K562 (cell line): ENCODE data around the gene MPI. TPM values are rescaled to one million over a fixed set of nuclear protein-coding genes. Genes with fewer than 3 reads are reported as not detected.

ENCODE experiments used
- ATAC-seq: fragments of 200-7000 bp; cut with Tn5 transposase; 3 replicates; pipeline ENCODE4 v1.9.1; 2020; ENCODE audit warnings: moderate library complexity
- BruUV-seq: library from RNA; stranded (reverse); fragments of 400-500 nt; replicated peaks from 2 replicates; lab custom pipeline; 2021; lab: Mats Ljungman, UMichigan
- CTCF ChIA-PET: fragments of 300-600 bp; formaldehyde crosslinking; extraction: SDS; loops from one replicate; lab custom pipeline; 2021; ENCODE audit warnings: low intra/inter-chr PET ratio; lab: Yijun Ruan, JAX
- POLR2A ChIA-PET: fragments of 300-600, 350-650 bp; sonication (Branson Sonifier 250); formaldehyde crosslinking; extraction: SDS; loops from one replicate; lab custom pipeline; 2021; ENCODE audit warnings: antibody characterized with exemption, inconsistent platforms; lab: Yijun Ruan, JAX
- DNase-seq, 4 experiments: peaks; one replicate each; pipeline versions ENCODE4 v3.0.0 to v3.0.0-alpha.2; 2011 to 2018; ENCODE audit warnings: low spot score in 3 of 4, mixed read lengths in 3 of 4; ENCODE audit errors: extremely low read depth in 1 of 4
- FAIRE-seq: peaks from 2 replicates; lab custom pipeline; 2011; peaks lifted over from hg19 to GRCh38; lab: Jason Lieb, UNC
- H2AFZ ChIP-seq: 2 replicates; pipeline ENCODE4 v1.6.0; 2011; ENCODE audit warnings: low read depth, low read length, control low read depth, inconsistent platforms
- H3K27ac ChIP-seq: fragments of 200-600 bp; 3 replicates; pipeline ENCODE4 v1.8.0; 2011; ENCODE audit warnings: low read depth, mild to moderate bottlenecking, control low read depth, inconsistent platforms, low read length, moderate library complexity, mixed read lengths; ENCODE audit errors: extremely low read depth
- H3K27me3 ChIP-seq, 2 experiments: fragments of 300-600 bp in 1 of 2; 2 replicates in 1 of 2; 3 replicates in 1 of 2; pipeline versions ENCODE4 v1.6.0 to v1.8.0; 2011; ENCODE audit warnings: inconsistent platforms in 2 of 2, low read length in 2 of 2, mild to moderate bottlenecking in 1 of 2, mixed read lengths in 1 of 2, moderate library complexity in 1 of 2; ENCODE audit not compliant: control insufficient read depth in 2 of 2, insufficient read depth in 2 of 2
- H3K36me3 ChIP-seq: fragments of 300-600 bp; 3 replicates; pipeline ENCODE4 v1.8.0; 2011; ENCODE audit warnings: mild to moderate bottlenecking, low read length, inconsistent platforms; ENCODE audit not compliant: control insufficient read depth, insufficient read depth
- H3K4me1 ChIP-seq, 2 experiments: fragments of 200-600 bp in 1 of 2; replicated peaks in 1 of 2; 2 replicates in 1 of 2; 3 replicates in 1 of 2; pipeline versions ENCODE4 v1.5.1 to v1.8.0; 2011; ENCODE audit warnings: inconsistent platforms in 2 of 2, low read length in 2 of 2, mild to moderate bottlenecking in 1 of 2, mixed read lengths in 1 of 2, moderate library complexity in 1 of 2; ENCODE audit not compliant: control insufficient read depth in 2 of 2, insufficient read depth in 2 of 2
- H3K4me2 ChIP-seq: 2 replicates; pipeline ENCODE4 v1.6.1; 2011; ENCODE audit warnings: low read length, control low read depth, inconsistent platforms, mixed read lengths; ENCODE audit not compliant: insufficient read depth
- H3K4me3 ChIP-seq: fragments of 200-600 bp; sonication (generic), shearing (Covaris generic); 2 replicates; pipeline ENCODE4 v1.5.1; 2016; ENCODE audit warnings: control low read depth, inconsistent platforms
- H3K79me2 ChIP-seq: fragments of 200-600 bp; 3 replicates; pipeline ENCODE4 v1.8.0; 2011; ENCODE audit warnings: low read length, inconsistent platforms; ENCODE audit not compliant: control insufficient read depth, insufficient read depth
- H3K9ac ChIP-seq, 2 experiments: 2 replicates each; pipeline versions ENCODE4 v1.6.0 to v1.6.1; 2011; ENCODE audit warnings: low read depth in 2 of 2, low read length in 2 of 2, control low read depth in 1 of 2, inconsistent platforms in 1 of 2, mild to moderate bottlenecking in 1 of 2, mixed read lengths in 1 of 2; ENCODE audit not compliant: insufficient read depth in 1 of 2
- H3K9me1 ChIP-seq: one replicate; pipeline ENCODE4 v1.6.0; 2011; ENCODE audit warnings: inconsistent platforms, mild to moderate bottlenecking, low read length, moderate library complexity; ENCODE audit not compliant: control insufficient read depth, insufficient read depth
- H3K9me3 ChIP-seq: replicated peaks from 2 replicates; pipeline ENCODE4 v1.5.1; 2011; ENCODE audit warnings: low read depth, low read length, inconsistent platforms; ENCODE audit not compliant: control insufficient read depth, insufficient read depth
- H4K20me1 ChIP-seq: replicated peaks from 2 replicates; pipeline ENCODE4 v1.6.1; 2011; ENCODE audit warnings: low read length, inconsistent platforms, mixed read lengths; ENCODE audit not compliant: control insufficient read depth, insufficient read depth
- BRD9 ChIP-seq: fragments of 450-650 bp; IDR thresholded peaks from 2 replicates; pipeline ENCODE4 v1.6.1; 2018; ENCODE audit warnings: low read depth; ENCODE audit not compliant: partially characterized antibody
- CTBP1 ChIP-seq: fragments of 450-650 bp; IDR thresholded peaks from 2 replicates; pipeline ENCODE4 v1.6.1; 2016; ENCODE audit warnings: borderline replicate concordance
- CTCFL ChIP-seq: IDR thresholded peaks from 2 replicates; pipeline ENCODE4 v1.6.1; 2011; ENCODE audit warnings: borderline replicate concordance, low read depth, mild to moderate bottlenecking, moderate library complexity, low read length; ENCODE audit not compliant: insufficient read depth, poor library complexity, severe bottlenecking
- SP2 ChIP-seq: IDR thresholded peaks from 2 replicates; pipeline ENCODE4 v1.6.1; 2011; ENCODE audit warnings: mild to moderate bottlenecking, low read depth, low read length, moderate library complexity; ENCODE audit not compliant: poor library complexity, severe bottlenecking; ENCODE audit errors: extremely low read depth
- ZC3H4 ChIP-seq: sonication (generic); formaldehyde crosslinking; IDR thresholded peaks from 2 replicates; pipeline ENCODE4 v1.9.0; 2021; ENCODE audit warnings: missing genetic modification reagents, borderline replicate concordance
- ZEB2 ChIP-seq: fragments of 450-650 bp; IDR thresholded peaks from 2 replicates; pipeline ENCODE4 v1.6.1; 2016
- ZMIZ1 ChIP-seq, 2 experiments: fragments of 150-350 bp in 1 of 2; IDR thresholded peaks; 2 replicates each; pipeline ENCODE4 v1.6.1; 2012 to 2016; ENCODE audit warnings: low read depth in 2 of 2, low read length in 2 of 2, mild to moderate bottlenecking in 1 of 2, moderate library complexity in 1 of 2
- WGBS: fragments of 100-300 bp; shearing (Covaris generic); methylation state at CpG from one replicate; pipeline ENCODE4 v1.1.6; 2016; ENCODE audit warnings: low coverage, mixed read lengths; ENCODE audit not compliant: insufficient coverage; ENCODE audit errors: missing lambda C conversion rate; 5-methylcytosine and 5-hydroxymethylcytosine counted together
- in situ Hi-C: fragments of 300-500 bp; cut with MboI; formaldehyde crosslinking; loops from 4 replicates; pipeline ENCODE4 v1.15.0; 2018; ENCODE audit warnings: inconsistent platforms, mixed read lengths
- intact Hi-C: fragments of 100-400 bp; cut with micrococcal nuclease; formaldehyde crosslinking; loops from 2 replicates; pipeline ENCODE4 v1.14.2; 2022
- polyA plus RNA-seq, 8 experiments: library from polyadenylated mRNA; depleted of rRNA in 4 of 8; stranded (reverse) in 5 of 8; unstranded in 3 of 8; fragments of >200 nt; fragmentation: Nextera tagmentation in 2 of 8; fragmentation: Illumina TruSeq in 1 of 8; extraction: Ambion mirVana in 2 of 8; extraction: Trizol in 1 of 8; gene quantifications; 2 replicates each; pipeline versions ENCODE4 v1.2.1 to v1.2.3, GENCODE V29; 2011 to 2014; ENCODE audit warnings: inconsistent platforms in 1 of 8, missing spikeins in 1 of 8
- total RNA-seq, 7 experiments: library from RNA; depleted of rRNA in 6 of 7; stranded (reverse); fragments of >200 nt in 6 of 7; fragmentation: Illumina TruSeq in 2 of 7; extraction: Trizol in 2 of 7; gene quantifications; 2 replicates each; pipeline versions ENCODE4 v1.2.1 to v1.2.3, GENCODE V29; 2011 to 2021; ENCODE audit warnings: low replicate concordance in 1 of 7
- TF ChIP-seq, protein P1 (sequence below): fragments of 250-450 bp; sonication (Bioruptor Pico); IDR thresholded peaks from 2 replicates; pipeline ENCODE4 v1.4.0; 2020; ENCODE audit warnings: mild to moderate bottlenecking, moderate library complexity, borderline replicate concordance
- TF ChIP-seq, protein P2 (sequence below): fragments of 450-650 bp; IDR thresholded peaks from 2 replicates; pipeline ENCODE4 v1.6.1; 2016; ENCODE audit warnings: low read depth, mild to moderate bottlenecking, moderate library complexity
- TF ChIP-seq, protein P3 (sequence below): sonication (generic); formaldehyde crosslinking; IDR thresholded peaks from 2 replicates; pipeline ENCODE4 v1.8.0; 2022; ENCODE audit warnings: missing genetic modification reagents, mild to moderate bottlenecking, borderline replicate concordance

MPI gene
- total and polyA plus RNA-seq, 9 of the 15 experiments (the other 6 are each of a cell fraction or from before 2014, with no cell fraction given) = 30.7 to 105 (median 40.5) TPM

- no peaks in the 10 kb centered on the region for H3K36me3 ChIP-seq
- H4K20me1 ChIP-seq = peaks cover 34% of the 10 kb centered on the region
- FAIRE-seq = no peak
- H3K4me3 ChIP-seq = no peak overlapping the region
- WGBS = 51% methylated on average over 3 of the region's 3 CpGs
- CTCF ChIA-PET = interaction anchor here (0.5 to 1.9 kb wide), 3 partner anchors 139 to 182 kb away, joined by 3 to 17 read pairs (median 9); no protein-coding TSS in a partner anchor
- H3K27me3 ChIP-seq = no peaks in the 10 kb centered on the region
- H3K9me3 ChIP-seq = no peaks in the 10 kb centered on the region
- no peak for ATAC-seq
- H3K9me1 ChIP-seq = peaks cover 4% of the 10 kb centered on the region
- no TSS peak for BruUV-seq
- H3K4me1 ChIP-seq = peaks cover 29 to 37% of the 10 kb centered on the region in 2 experiments; a peak in 4 of 5 replicates
- H3K79me2 ChIP-seq = peaks cover 6% of the 10 kb centered on the region; the same call in 1 of the 3 replicates
- no peak for DNase-seq
- H3K9ac ChIP-seq = no peak overlapping the region
- no peak overlapping the region for H3K4me2 ChIP-seq
- H3K27ac ChIP-seq = no peak overlapping the region
- in situ Hi-C loops (loop anchor here (5.0 kb wide), 1 partner anchor 314 kb away; no protein-coding TSS in a partner anchor), intact Hi-C loops (loop anchor here (2.0 to 10.0 kb wide), 5 partner anchors 44 to 576 kb away; partner anchors contain the start of genes C15orf39, FAM219B and ULK3)
- POLR2A ChIA-PET = interaction anchor here (0.6 to 0.9 kb wide), 4 partner anchors 13 to 181 kb away, joined by 3 to 4 read pairs (median 4); partner anchors contain the start of gene COX5A
- no peak overlapping the region for H2AFZ ChIP-seq
- no peak for TF ChIP-seq ZMIZ1 (IDR thresholded peaks at IDR 0.05; ENCODE audit: low read depth in 2 of 2, low read length in 2 of 2)
- TF ChIP-seq, protein P1, sequence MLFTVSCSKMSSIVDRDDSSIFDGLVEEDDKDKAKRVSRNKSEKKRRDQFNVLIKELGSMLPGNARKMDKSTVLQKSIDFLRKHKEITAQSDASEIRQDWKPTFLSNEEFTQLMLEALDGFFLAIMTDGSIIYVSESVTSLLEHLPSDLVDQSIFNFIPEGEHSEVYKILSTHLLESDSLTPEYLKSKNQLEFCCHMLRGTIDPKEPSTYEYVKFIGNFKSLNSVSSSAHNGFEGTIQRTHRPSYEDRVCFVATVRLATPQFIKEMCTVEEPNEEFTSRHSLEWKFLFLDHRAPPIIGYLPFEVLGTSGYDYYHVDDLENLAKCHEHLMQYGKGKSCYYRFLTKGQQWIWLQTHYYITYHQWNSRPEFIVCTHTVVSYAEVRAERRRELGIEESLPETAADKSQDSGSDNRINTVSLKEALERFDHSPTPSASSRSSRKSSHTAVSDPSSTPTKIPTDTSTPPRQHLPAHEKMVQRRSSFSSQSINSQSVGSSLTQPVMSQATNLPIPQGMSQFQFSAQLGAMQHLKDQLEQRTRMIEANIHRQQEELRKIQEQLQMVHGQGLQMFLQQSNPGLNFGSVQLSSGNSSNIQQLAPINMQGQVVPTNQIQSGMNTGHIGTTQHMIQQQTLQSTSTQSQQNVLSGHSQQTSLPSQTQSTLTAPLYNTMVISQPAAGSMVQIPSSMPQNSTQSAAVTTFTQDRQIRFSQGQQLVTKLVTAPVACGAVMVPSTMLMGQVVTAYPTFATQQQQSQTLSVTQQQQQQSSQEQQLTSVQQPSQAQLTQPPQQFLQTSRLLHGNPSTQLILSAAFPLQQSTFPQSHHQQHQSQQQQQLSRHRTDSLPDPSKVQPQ = no peak
- TF ChIP-seq, protein P2, sequence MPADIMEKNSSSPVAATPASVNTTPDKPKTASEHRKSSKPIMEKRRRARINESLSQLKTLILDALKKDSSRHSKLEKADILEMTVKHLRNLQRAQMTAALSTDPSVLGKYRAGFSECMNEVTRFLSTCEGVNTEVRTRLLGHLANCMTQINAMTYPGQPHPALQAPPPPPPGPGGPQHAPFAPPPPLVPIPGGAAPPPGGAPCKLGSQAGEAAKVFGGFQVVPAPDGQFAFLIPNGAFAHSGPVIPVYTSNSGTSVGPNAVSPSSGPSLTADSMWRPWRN = no peak
- no peak for TF ChIP-seq SP2
- no peak for TF ChIP-seq CTCFL
- no peak for TF ChIP-seq CTBP1
- no peak for TF ChIP-seq ZC3H4 (CRISPR knock-in tag)
- TF ChIP-seq BRD9 = no peak
- TF ChIP-seq ZEB2 = no peak
- TF ChIP-seq, protein P3, sequence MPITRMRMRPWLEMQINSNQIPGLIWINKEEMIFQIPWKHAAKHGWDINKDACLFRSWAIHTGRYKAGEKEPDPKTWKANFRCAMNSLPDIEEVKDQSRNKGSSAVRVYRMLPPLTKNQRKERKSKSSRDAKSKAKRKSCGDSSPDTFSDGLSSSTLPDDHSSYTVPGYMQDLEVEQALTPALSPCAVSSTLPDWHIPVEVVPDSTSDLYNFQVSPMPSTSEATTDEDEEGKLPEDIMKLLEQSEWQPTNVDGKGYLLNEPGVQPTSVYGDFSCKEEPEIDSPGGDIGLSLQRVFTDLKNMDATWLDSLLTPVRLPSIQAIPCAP = no peak
These were observed 61.2 kb downstream of the MPI start for GRCh38 chr15:74951006-74951405.
